NCI-H2029 (cell line): ENCODE data around the gene MID1.

ENCODE experiments used
- DNase-seq: peaks from one replicate; lab custom pipeline; 2025; lab: John Stamatoyannopoulos, UW

The MID1 gene, protein sequence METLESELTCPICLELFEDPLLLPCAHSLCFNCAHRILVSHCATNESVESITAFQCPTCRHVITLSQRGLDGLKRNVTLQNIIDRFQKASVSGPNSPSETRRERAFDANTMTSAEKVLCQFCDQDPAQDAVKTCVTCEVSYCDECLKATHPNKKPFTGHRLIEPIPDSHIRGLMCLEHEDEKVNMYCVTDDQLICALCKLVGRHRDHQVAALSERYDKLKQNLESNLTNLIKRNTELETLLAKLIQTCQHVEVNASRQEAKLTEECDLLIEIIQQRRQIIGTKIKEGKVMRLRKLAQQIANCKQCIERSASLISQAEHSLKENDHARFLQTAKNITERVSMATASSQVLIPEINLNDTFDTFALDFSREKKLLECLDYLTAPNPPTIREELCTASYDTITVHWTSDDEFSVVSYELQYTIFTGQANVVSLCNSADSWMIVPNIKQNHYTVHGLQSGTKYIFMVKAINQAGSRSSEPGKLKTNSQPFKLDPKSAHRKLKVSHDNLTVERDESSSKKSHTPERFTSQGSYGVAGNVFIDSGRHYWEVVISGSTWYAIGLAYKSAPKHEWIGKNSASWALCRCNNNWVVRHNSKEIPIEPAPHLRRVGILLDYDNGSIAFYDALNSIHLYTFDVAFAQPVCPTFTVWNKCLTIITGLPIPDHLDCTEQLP

DNA sequence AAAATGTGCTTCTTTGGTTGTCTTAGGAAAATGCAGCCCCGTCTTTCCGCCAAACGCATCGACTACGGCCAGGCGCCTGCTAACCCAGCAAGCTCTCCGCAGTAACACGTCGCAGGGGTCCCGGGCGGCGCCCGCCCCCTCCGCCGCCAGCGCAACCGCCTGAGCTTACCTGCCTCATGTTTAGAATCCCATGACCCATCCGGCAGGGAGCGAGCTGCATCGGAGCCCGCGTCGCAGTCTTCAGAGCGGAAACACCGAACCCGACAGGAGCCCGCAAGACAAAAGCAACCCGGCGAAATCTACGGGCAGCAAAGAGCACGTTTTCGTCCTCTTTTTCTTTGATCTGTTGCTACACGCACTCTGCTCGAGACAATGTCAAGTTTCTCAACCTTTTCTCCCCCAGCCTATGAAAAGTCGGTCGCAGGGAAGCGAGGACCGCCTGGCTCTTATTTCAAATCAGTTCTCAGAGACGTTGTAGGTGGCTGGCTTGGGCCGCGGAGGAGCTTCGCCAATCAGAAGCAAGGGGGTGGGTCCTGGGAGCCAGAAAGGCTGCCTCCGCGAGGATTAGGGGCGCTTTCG is at the start of gene MID1:
MID1 (minus strand) TSS at position 465 of the 579 bp plus-strand sequence. CDS start 53,038 bp downstream, outside the sequence.
- DNase-seq, result no peak

DNA sequence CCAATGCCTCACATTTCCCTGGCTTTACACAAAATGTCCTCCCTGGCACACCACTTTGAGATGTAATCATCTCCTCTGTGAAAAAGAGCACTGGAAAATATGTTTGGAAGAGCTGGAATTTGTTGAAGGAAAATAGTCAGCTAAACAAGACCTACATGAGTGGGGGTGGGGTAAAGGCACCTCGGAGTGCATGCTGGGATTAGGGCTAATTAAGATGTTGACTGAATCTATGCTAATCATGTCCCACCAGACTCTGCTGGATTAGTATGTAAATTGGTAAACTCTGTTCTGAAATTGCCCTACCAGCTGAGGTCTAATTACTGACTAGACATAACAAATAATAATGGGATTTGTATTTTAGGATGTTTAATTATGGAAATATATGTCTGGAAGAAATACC is 46.8 kb upstream of the MID1 start:
- DNase-seq, result no peak

DNA sequence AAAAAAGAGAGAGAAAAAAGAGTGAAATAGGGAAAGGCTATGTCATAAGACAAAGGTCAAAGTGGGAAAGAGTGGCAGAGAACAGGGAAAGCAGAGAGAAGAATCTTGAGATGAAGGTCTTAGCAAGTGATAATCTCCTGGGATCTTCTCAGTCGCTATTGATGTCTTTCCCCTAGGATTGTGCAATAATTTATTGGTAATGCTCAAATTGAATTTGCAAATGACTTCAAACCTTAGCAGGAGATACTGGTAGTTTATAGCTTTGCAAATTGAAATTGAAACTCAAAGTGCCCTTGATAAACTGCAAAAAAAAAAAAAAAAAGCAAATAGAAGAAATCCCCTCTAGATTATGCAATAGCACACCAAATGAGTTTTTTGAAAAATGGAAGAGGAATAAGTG is 45.7 kb upstream of the MID1 start:
- no peak for DNase-seq

DNA sequence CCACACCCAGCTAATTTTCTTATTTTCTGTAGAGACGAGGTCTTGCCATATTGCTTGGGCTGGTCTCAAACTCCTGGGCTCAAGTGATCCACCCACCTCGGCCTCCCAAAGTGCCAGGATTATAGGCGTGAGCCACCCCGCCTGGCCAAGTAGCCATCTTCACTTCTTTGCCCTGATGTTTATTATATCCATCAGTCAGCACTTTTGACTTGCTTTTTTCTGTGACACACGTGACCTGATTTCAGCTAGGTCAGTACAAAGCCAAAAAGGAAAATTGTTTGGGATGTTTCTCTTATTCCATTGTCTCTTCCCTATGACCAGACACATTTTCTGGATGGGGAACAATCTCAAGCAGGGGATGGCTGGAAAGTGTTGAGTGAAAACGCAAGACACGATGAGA is 45.3 kb upstream of the MID1 start:
- DNase-seq, result no peak

DNA sequence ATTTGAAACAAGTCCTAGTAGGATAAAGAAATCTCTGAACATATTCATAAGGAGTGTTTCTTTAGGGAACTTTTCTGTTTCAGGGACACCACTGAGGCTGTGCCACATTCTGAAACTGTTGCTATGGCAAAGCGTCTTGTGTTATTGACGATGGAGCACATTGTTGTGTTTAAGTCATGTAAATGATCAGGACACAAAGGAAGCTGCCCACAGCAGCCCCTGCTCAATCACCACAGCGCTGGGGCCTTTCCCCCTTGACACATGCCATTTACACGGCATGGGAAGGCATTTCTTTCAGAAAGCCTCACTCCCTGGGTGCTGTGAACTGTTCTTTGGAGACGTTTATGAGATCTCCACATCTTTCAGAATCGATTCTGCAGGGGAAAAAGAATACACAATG is 39.8 kb upstream of the MID1 start:
- no peak for DNase-seq

GRCh38 chrX:10656214-10656613 is 35.8 kb upstream of the MID1 start:
- peak; percentile 91 for DNase-seq

GRCh38 chrX:10654960-10655359 is 34.6 kb upstream of the MID1 start:
- DNase-seq, result no peak

- DNase-seq, result no peak
Measured at GRCh38 chrX:10653302-10653701, 32.9 kb upstream of the MID1 start.

GRCh38 chrX:10649265-10649664 is 28.9 kb upstream of the MID1 start:
- no peak for DNase-seq

DNA sequence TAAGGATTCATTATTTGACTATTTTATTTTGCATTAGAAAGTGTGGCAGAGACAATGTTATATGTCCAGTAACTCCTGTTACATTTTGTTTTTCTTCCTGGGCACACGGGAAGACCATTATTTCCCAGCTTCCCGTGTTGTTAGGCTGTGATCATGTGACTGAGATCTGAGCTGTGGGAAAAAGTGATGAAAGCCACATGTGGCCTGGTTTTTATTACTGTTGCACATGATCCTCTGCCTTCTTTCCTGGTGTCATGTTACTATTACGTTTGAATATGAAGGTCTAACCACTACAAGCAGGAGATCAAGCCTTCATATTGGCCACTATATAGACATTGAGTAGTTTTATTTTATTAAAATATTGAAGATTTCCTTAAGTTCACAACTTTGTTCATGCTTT is 28.2 kb upstream of the MID1 start:
- DNase-seq, result peak; percentile 34

DNA sequence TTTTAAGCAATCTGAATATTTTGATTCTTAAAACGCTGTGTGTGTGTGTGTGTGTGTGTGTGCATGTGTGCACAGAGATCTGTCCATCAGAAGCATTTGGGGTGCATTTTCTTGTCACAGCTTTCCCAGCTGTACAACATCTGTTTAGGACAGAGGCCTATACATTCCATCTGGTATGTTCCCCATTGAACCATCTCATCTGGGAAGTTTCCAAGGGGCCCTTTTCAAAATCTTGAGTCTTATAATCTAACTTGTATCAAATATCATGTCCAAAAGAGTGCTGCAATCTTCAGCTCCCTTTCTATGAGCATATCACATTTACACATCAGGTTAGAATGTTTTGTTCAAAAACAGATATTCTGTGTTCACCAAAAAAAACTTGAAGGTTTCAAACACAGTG is 16.5 kb upstream of the MID1 start:
- no peak for DNase-seq

DNA sequence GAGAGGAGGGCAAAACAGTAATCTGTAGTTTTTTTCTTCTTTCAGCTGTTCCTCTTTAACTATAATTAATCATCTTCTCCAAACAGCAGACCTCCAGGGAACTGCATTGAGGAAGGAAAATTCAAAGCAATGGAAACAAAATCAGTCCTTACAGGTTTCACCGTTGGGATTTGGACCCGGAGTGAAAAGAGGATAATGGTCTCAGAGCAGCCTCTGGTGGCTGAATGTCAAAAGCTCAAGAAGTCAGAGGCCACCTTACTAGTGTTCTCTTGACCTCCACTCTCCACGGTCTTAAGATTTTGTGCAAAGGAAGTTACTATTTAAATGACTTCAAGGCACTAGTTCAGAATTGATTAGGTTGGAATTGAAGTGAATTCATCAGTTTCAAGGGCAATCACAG is 16.0 kb upstream of the MID1 start:
- DNase-seq, result no peak

- DNase-seq, result no peak
Measured at GRCh38 chrX:10634392-10635161, 14.2 kb upstream of the MID1 start.

- DNase-seq, result no peak
Measured at GRCh38 chrX:10633722-10634121, 13.3 kb upstream of the MID1 start.

DNA sequence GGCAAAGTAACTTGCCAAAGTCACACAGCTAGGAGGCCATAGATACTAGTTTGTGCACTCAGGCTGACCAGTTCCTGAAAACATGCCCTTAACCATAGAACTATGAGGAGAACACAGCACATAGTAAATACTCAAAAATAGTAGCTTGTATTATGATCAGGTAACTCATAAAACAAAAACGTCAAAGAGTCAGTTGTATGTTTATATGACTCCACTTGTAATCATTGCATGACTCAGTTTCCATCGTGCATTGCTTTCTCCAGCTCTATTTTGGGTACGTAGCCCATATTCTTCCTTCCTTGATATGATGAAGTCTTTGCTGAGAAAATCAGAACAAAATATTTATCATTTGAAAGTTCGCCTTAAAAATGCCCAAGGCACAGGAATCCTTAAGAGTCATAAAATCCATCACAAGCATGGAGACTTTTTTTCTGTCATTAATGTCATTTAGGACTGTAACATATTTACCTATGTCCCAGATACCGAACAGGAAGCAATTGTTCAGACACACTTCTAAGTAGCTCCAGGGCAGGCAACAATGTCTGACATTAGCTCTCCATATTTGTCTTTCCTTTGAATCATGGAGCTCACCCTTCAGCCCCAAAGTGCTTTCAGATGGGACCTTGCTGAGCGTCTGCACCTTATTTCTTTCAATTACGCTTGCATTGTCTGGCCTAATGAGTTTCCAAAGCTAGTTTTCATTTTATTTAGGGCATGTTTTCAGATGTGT is 11.2 kb upstream of the MID1 start:
- DNase-seq, result no peak

DNA sequence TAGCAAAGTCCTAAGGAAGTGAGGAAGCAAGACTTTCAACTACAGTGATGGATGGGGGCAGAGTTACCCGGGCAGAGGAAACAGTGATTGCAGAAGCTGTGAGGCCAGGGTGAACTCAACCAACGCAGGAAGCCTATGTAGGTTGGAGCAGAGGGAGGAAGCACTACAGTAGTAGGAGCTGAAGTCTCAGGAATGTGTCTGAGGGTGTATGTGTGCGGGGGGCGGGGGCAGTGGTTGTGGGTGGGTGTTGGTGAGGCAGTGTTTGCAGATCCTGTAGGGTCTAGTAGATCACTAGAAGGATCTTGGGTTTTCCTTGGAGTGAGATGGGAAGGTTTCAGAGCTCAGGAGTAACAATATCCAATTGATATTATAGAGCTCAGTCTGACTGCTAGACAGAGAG is 9.9 kb upstream of the MID1 start:
- no peak for DNase-seq

DNA sequence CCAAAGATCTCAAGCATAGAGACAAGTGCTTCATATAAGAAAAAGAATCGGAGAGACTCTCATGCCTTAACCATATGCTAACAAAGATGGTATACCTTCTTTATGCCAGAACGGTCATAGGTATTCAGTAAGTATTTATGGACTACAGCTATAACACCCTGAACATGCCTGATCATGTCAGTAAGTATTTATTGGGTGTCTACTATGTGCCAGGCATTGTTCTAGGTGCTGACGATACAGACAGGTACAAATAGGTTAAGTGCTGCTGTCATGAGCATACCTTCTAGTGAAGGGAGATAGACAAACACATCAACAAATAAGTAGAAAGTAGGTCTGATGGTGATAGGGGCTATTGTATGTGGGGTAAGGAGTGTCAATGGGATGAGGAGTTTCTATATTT is 9.5 kb upstream of the MID1 start:
- no peak for DNase-seq

DNA sequence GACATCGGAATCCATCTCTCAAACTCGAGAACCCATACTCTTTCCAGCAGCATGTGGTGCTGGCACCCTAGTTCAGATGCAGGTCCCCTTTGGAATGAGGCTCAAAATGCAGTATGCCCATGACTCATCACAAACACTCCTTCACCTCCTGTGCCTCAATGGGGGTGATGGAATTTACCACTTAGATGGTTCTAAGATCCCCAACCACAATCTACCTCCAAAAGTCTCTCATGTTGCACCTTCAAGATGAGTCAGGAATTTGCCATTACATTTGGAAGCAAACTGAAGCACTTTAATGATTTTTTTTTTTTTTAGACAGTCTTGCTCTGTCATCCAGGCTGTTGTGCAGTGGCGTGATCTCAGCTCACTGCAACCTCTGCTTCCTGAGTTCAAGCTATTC is 8.5 kb upstream of the MID1 start:
- DNase-seq, result no peak

GRCh38 chrX:10622197-10622596 is 1.8 kb upstream of the MID1 start:
- DNase-seq, result no peak

- no peak for DNase-seq
Measured at GRCh38 chrX:10619425-10620046, 849 bp downstream of the MID1 start.

DNA sequence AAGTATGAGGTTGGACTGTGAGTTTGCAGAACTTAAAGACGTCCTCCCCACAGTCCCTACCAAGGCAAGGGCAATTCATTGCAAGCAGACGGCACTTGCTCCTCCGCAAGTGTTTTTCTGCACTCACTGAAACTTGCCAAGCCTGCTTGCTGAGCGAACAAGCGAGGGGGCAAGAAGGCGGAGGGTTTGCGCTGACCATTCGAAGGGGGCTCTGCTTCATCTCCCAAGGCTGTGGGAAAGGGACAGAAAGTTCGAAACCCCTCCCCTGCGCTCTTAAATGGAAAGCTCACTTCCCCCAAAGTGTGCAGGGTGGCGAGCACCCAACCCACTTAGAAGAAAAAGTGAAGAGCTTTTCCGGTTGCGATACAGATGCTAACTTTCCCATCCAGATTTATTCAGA is 1.4 kb downstream of the MID1 start:
- no peak for DNase-seq

GRCh38 chrX:10617999-10618351 is 2.4 kb downstream of the MID1 start:
- DNase-seq, result peak; percentile 22
